SK-N-SH treated with all-trans-retinoic acid at 6 μM for 48 hours (cell line): ENCODE data around the gene TLN1.

ENCODE experiments used
- ATAC-seq: fragments of 200-7000 bp; cut with Tn5 transposase; 3 replicates; pipeline ENCODE4 v1.9.1; 2020; ENCODE audit warnings: mild to moderate bottlenecking, moderate library complexity
- ARNTL ChIP-seq: fragments of 450-650 bp; formaldehyde crosslinking; IDR thresholded peaks from 2 replicates; pipeline ENCODE4 v1.5.0; 2020; ENCODE audit warnings: low read depth, mild to moderate bottlenecking, moderate library complexity, borderline replicate concordance
- BACH2 ChIP-seq: fragments of 250-450 bp; sonication (Bioruptor Pico); IDR thresholded peaks from 2 replicates; pipeline ENCODE4 v1.9.0; 2021; ENCODE audit warnings: mild to moderate bottlenecking, borderline replicate concordance
- CSDC2 ChIP-seq: fragments of 250-450 bp; sonication (Bioruptor Pico); IDR thresholded peaks from 2 replicates; pipeline ENCODE4 v1.5.0; 2020; ENCODE audit warnings: mild to moderate bottlenecking, moderate library complexity
- CSRNP3 ChIP-seq: fragments of 250-450 bp; sonication (Bioruptor Pico); IDR thresholded peaks from 2 replicates; pipeline ENCODE4 v1.5.1; 2021; ENCODE audit warnings: mild to moderate bottlenecking, moderate library complexity
- GLIS3 ChIP-seq: fragments of 250-450 bp; sonication (Bioruptor Pico); IDR thresholded peaks from 2 replicates; pipeline ENCODE4 v1.5.0; 2020; ENCODE audit warnings: mild to moderate bottlenecking, moderate library complexity
- OSR1 ChIP-seq: fragments of 250-450 bp; sonication (Bioruptor Pico); IDR thresholded peaks from 2 replicates; pipeline ENCODE4 v1.8.0; 2022; ENCODE audit warnings: moderate library complexity, mild to moderate bottlenecking, inconsistent platforms
- PATZ1 ChIP-seq: fragments of 250-450 bp; sonication (Bioruptor Pico); IDR thresholded peaks from 2 replicates; pipeline ENCODE4 v1.8.0; 2020; ENCODE audit warnings: mild to moderate bottlenecking, moderate library complexity, borderline replicate concordance
- RARB ChIP-seq: fragments of 250-450 bp; sonication (Bioruptor Pico); IDR thresholded peaks from 2 replicates; pipeline ENCODE4 v1.8.0; 2021; ENCODE audit warnings: mild to moderate bottlenecking, moderate library complexity
- SNAI2 ChIP-seq: fragments of 250-450 bp; sonication (Bioruptor Pico); IDR thresholded peaks from 2 replicates; pipeline ENCODE4 v1.5.0; 2020; ENCODE audit warnings: mild to moderate bottlenecking, moderate library complexity
- ZFP30 ChIP-seq: fragments of 450-650 bp; formaldehyde crosslinking; IDR thresholded peaks from 2 replicates; pipeline ENCODE4 v1.5.0; 2022; ENCODE audit warnings: mild to moderate bottlenecking, moderate library complexity
- ZNF565 ChIP-seq: fragments of 450-650 bp; formaldehyde crosslinking; conservative IDR thresholded peaks from 2 replicates; pipeline ENCODE4 v1.5.0; 2020; ENCODE audit warnings: low read depth, mild to moderate bottlenecking, moderate library complexity
- ZNF70 ChIP-seq: fragments of 450-650 bp; formaldehyde crosslinking; IDR thresholded peaks from 2 replicates; pipeline ENCODE4 v1.5.0; 2020; ENCODE audit warnings: mild to moderate bottlenecking, moderate library complexity
- ZNF8 ChIP-seq: fragments of 450-650 bp; formaldehyde crosslinking; IDR thresholded peaks from 2 replicates; pipeline ENCODE4 v1.5.0; 2020; ENCODE audit warnings: mild to moderate bottlenecking, moderate library complexity
- TF ChIP-seq, protein P1 (sequence below): fragments of 250-450 bp; sonication (Bioruptor Pico); IDR thresholded peaks from 2 replicates; pipeline ENCODE4 v1.5.0; 2020; ENCODE audit warnings: mild to moderate bottlenecking, moderate library complexity
- TF ChIP-seq, protein P2 (sequence below): fragments of 250-450 bp; sonication (Bioruptor Pico); IDR thresholded peaks from 2 replicates; pipeline ENCODE4 v1.8.0; 2021; ENCODE audit warnings: low read depth, mild to moderate bottlenecking, moderate library complexity, borderline replicate concordance

Gene TLN1

DNA sequence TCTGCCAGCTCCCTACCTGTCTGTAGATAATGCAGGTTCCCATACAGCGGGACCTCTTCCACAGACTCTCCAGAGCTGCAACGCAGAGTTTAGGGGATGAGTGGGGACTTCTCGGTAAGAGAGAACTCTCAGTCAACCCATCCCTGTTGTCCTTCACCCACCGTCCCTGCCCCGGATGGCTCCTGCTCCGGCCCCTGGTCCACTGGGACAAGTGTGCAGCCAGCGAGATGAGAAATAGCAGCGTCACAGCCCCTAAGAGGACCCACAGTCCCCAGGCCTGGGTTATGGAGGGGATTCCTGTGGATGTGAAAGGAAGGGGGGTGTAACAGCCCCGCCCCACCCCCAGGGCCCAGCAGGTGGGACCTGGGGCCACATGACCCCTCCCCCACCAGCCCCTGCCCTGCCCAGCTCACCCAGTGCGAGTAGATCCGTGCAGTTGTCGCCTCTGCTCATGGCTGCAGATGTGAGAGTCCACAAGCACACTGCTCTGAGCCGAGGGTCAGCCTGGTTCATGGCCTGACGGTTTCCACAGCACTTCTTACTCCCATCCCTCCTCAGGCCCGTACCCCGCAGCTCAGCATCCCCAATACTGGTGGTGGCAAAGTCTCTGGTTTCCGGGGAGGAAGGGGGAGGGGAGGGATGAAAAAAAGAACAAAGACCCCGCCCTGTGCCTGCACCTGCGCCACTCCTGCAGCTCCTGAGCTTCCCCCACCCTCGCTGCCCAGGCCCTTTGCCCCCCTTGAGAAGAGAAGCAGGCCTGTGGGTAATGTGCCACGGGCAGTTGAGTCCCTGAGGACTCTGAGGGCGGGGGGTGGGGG lies 81.4 kb downstream of the TLN1 start, which contains the start of gene SIT1:
Gene SIT1, minus strand, starts transcription at position 591 of the 818 bp plus-strand sequence. Its CDS starts 78 bp downstream, at position 513.
- ATAC-seq = no peak
- TF ChIP-seq CSRNP3 (no peak), OSR1 (CRISPR knock-in tag) (no peak), ZFP30 (CRISPR knock-in tag) (no peak), ZNF8 (CRISPR knock-in tag) (no peak), ZNF565 (CRISPR knock-in tag) (no peak), ARNTL (no peak), GLIS3 (no peak), SNAI2 (no peak), PATZ1 (CRISPR knock-in tag) (no peak), BACH2 (CRISPR knock-in tag) (no peak), RARB (no peak), CSDC2 (CRISPR knock-in tag) (no peak), ZNF70 (CRISPR knock-in tag) (no peak)
- TF ChIP-seq, protein P1, sequence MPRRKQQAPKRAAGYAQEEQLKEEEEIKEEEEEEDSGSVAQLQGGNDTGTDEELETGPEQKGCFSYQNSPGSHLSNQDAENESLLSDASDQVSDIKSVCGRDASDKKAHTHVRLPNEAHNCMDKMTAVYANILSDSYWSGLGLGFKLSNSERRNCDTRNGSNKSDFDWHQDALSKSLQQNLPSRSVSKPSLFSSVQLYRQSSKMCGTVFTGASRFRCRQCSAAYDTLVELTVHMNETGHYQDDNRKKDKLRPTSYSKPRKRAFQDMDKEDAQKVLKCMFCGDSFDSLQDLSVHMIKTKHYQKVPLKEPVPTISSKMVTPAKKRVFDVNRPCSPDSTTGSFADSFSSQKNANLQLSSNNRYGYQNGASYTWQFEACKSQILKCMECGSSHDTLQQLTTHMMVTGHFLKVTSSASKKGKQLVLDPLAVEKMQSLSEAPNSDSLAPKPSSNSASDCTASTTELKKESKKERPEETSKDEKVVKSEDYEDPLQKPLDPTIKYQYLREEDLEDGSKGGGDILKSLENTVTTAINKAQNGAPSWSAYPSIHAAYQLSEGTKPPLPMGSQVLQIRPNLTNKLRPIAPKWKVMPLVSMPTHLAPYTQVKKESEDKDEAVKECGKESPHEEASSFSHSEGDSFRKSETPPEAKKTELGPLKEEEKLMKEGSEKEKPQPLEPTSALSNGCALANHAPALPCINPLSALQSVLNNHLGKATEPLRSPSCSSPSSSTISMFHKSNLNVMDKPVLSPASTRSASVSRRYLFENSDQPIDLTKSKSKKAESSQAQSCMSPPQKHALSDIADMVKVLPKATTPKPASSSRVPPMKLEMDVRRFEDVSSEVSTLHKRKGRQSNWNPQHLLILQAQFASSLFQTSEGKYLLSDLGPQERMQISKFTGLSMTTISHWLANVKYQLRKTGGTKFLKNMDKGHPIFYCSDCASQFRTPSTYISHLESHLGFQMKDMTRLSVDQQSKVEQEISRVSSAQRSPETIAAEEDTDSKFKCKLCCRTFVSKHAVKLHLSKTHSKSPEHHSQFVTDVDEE (CRISPR knock-in tag) = no peak
- TF ChIP-seq, protein P2, sequence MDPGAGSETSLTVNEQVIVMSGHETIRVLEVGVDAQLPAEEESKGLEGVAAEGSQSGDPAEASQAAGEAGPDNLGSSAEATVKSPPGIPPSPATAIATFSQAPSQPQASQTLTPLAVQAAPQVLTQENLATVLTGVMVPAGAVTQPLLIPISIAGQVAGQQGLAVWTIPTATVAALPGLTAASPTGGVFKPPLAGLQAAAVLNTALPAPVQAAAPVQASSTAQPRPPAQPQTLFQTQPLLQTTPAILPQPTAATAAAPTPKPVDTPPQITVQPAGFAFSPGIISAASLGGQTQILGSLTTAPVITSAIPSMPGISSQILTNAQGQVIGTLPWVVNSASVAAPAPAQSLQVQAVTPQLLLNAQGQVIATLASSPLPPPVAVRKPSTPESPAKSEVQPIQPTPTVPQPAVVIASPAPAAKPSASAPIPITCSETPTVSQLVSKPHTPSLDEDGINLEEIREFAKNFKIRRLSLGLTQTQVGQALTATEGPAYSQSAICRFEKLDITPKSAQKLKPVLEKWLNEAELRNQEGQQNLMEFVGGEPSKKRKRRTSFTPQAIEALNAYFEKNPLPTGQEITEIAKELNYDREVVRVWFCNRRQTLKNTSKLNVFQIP (CRISPR knock-in tag) = no peak
- TF ChIP-seq, all 23 proteins: peak for 0

GRCh38 chr9:35649431-35650340 lies 82.3 kb downstream of the TLN1 start:
- TF ChIP-seq ZNF565 (CRISPR knock-in tag) = no peak
- TF ChIP-seq, protein P2 (CRISPR knock-in tag) = no peak
- no peak for ATAC-seq
